Caco-2 (cell line): ENCODE measurements around the gene BCAS3. TPM values are rescaled to one million over a fixed set of nuclear protein-coding genes. Genes with fewer than 3 reads are reported as not detected.

Experiments
- BruUV-seq: library from RNA; stranded (reverse); fragments of 400-500 nt; replicated peaks from 2 replicates; lab custom pipeline; 2021; lab: Mats Ljungman, UMichigan
- CTCF ChIA-PET: fragments of 300-600 bp; sonication (Branson Sonifier 250); formaldehyde crosslinking; loops from one replicate; lab custom pipeline; 2022; ENCODE audit warnings: antibody characterized with exemption; lab: Charles Lee
- POLR2A ChIA-PET: fragments of 300-600 bp; sonication (Branson Sonifier 250); formaldehyde crosslinking; loops from one replicate; lab custom pipeline; 2022; ENCODE audit warnings: antibody characterized with exemption; lab: Charles Lee
- DNase-seq, 2 experiments: peaks; one replicate each; pipeline versions ENCODE4 v3.0.0 to v3.0.0-alpha.2; 2020 to 2022
- H3K27me3 ChIP-seq: replicated peaks from 2 replicates; pipeline ENCODE4 v1.6.0; 2011; ENCODE audit warnings: low read length; ENCODE audit not compliant: control insufficient read depth, insufficient read depth
- H3K36me3 ChIP-seq: 2 replicates; pipeline ENCODE4 v1.5.1; 2011; ENCODE audit warnings: low read length; ENCODE audit not compliant: control insufficient read depth, insufficient read depth
- H3K4me1 ChIP-seq: fragments of 250-450 bp; sonication (Bioruptor Pico); 2 replicates; pipeline ENCODE4 v1.5.1; 2020; ENCODE audit warnings: mild to moderate bottlenecking
- H3K4me3 ChIP-seq: 2 replicates; pipeline ENCODE4 v1.5.1; 2011; ENCODE audit warnings: low read depth, mild to moderate bottlenecking, control low read depth, low read length
- H3K9me3 ChIP-seq: fragments of 250-450 bp; sonication (Bioruptor Pico); 2 replicates; pipeline ENCODE4 v1.5.1; 2020; ENCODE audit warnings: mild to moderate bottlenecking, moderate library complexity
- H3K27ac Mint-ChIP-seq: one replicate; pipeline ENCODE4 v1.8.0; 2022; ENCODE audit warnings: mixed read lengths; ENCODE audit not compliant: unreplicated experiment
- H3K27me3 Mint-ChIP-seq: one replicate; pipeline ENCODE4 v1.8.0; 2022; ENCODE audit warnings: mixed read lengths; ENCODE audit not compliant: insufficient read depth, unreplicated experiment
- H3K36me3 Mint-ChIP-seq: one replicate; pipeline ENCODE4 v1.8.0; 2022; ENCODE audit warnings: mild to moderate bottlenecking, mixed read lengths; ENCODE audit not compliant: insufficient read depth, unreplicated experiment
- H3K4me1 Mint-ChIP-seq: one replicate; pipeline ENCODE4 v1.8.0; 2022; ENCODE audit warnings: low read depth, mixed read lengths; ENCODE audit not compliant: unreplicated experiment
- H3K4me3 Mint-ChIP-seq: one replicate; pipeline ENCODE4 v1.8.0; 2022; ENCODE audit warnings: mild to moderate bottlenecking, moderate library complexity, mixed read lengths; ENCODE audit not compliant: unreplicated experiment
- H3K9me3 Mint-ChIP-seq: one replicate; pipeline ENCODE4 v1.8.0; 2022; ENCODE audit warnings: mixed read lengths; ENCODE audit not compliant: unreplicated experiment
- intact Hi-C: fragments of 100-400 bp; cut with micrococcal nuclease; formaldehyde crosslinking; loops from one replicate; pipeline ENCODE4 v1.10.0; 2022; ENCODE audit not compliant: unreplicated experiment
- total RNA-seq: library from RNA; stranded (reverse); gene quantifications from 2 replicates; pipeline ENCODE4 v1.2.3, GENCODE V29; 2022
- TF ChIP-seq, protein P1 (sequence below), 2 experiments: fragments of 200-600 bp in 1 of 2; IDR thresholded peaks; 1 replicate in 1 of 2; 2 replicates in 1 of 2; pipeline versions ENCODE4 v1.5.1 to v1.8.0; 2011 to 2022; ENCODE audit warnings: antibody characterized with exemption in 1 of 2, control low read depth in 1 of 2, inconsistent platforms in 1 of 2, low read depth in 1 of 2, low read length in 1 of 2, mild to moderate bottlenecking in 1 of 2, moderate library complexity in 1 of 2; ENCODE audit not compliant: insufficient read depth in 1 of 2, severe bottlenecking in 1 of 2, unreplicated experiment in 1 of 2

Gene BCAS3
- total RNA-seq, 1 experiment from 2014 or later: 44.1 TPM

DNA sequence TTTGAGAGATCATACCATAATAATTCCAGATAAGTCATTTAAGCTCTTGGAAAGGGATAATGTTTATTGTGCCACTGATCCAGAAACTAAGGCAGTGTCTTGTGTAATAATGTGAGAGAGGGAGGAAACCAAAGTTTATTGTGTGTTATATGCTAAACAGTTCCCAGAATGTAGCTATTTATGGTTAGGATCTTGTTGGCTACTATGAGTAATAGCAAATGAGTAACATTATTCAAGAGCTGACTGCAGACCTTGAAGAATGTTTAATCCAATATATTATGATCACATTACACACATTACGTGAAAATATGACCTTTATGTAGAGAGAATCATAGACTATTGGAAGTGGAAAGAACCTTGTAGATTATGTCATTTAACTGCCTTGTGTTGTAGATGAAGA, 139.5 kb downstream of the BCAS3 start:
- Mint-ChIP-seq H3K4me1 (no peaks in the 10 kb centered on the region), H3K36me3 (no peaks in the 10 kb centered on the region), H3K9me3 (peaks cover 14% of the 10 kb centered on the region), H3K27me3 (no peaks in the 10 kb centered on the region), H3K27ac (no peak overlapping the region), H3K4me3 (no peak overlapping the region)
- H3K9me3 ChIP-seq: peaks cover 8% of the 10 kb centered on the region; the same call in 1 of the 2 replicates
- TF ChIP-seq, protein P1, sequence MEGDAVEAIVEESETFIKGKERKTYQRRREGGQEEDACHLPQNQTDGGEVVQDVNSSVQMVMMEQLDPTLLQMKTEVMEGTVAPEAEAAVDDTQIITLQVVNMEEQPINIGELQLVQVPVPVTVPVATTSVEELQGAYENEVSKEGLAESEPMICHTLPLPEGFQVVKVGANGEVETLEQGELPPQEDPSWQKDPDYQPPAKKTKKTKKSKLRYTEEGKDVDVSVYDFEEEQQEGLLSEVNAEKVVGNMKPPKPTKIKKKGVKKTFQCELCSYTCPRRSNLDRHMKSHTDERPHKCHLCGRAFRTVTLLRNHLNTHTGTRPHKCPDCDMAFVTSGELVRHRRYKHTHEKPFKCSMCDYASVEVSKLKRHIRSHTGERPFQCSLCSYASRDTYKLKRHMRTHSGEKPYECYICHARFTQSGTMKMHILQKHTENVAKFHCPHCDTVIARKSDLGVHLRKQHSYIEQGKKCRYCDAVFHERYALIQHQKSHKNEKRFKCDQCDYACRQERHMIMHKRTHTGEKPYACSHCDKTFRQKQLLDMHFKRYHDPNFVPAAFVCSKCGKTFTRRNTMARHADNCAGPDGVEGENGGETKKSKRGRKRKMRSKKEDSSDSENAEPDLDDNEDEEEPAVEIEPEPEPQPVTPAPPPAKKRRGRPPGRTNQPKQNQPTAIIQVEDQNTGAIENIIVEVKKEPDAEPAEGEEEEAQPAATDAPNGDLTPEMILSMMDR (IDR thresholded peaks at IDR 0.05; ENCODE audit: insufficient read depth in 1 of 2, low read depth in 1 of 2, low read length in 1 of 2, severe bottlenecking in 1 of 2, unreplicated experiment in 1 of 2): no peak
- intact Hi-C loops: no loop called here
- no peaks in the 10 kb centered on the region for H3K36me3 ChIP-seq
- no peaks in the 10 kb centered on the region for H3K27me3 ChIP-seq
- no peak for DNase-seq
- no TSS peak for BruUV-seq
- ChIA-PET CTCF (no interaction called here), POLR2A (no interaction called here)
- H3K4me1 ChIP-seq: no peaks in the 10 kb centered on the region
- H3K4me3 ChIP-seq: no peak overlapping the region

DNA sequence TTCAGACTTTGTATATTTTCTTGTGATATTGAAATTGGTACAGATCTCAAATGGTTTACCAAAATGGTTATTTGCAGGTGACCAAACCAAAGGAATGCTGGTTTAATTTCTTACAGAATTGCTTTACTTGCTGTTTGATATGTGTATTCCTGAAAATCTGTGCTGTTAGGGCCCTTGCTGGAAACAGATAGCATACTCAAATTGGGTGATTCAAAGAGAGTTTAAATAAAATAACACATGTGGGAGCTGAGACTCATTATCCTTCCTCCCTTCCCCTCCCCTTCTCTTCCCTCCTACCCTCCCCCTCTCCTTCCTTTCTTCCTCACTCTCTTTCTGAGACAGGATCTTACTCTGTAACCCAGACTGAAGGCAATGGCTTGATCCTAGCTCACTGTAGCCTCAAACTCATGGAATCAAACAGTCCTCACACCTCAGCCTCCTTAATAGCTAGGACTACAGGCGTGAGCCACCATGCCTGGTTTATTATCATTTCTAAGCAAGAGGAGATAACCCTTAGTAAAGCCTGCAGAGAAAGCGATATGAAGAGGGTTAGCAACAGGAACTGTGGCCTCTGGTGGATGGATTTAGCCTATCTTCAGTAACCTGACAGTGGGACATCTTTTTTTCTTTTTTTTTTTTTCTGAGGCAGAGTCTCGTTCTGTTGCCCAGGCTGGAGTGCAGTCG, 141.9 kb downstream of the BCAS3 start:
- CTCF ChIA-PET: no interaction called here

DNA sequence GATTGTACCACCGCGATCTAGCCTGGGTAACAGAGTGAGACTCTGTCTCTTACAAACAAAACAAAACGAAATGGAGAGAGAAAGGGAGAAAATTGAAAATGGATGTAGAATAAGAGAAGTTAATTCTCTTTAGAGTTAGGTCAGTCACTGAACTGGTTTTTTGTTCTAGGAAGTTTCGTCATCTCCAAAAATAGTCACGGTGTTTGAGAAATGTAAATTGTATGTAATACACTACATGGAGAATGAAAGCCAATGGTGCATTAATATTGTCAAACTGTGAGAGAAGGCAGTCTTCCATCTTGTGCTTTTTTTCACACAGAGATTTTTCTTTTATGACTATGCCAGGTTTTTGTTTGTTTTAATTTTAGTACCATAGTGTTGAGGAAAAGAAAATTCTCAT, 145.9 kb downstream of the BCAS3 start:
- POLR2A ChIA-PET: no interaction called here
- intact Hi-C loops: no loop called here
- Histone ChIP-seq H3K9me3 (0 out of 2 replicates have a peak, but pooled peaks cover 2% of the 10 kb centered on the region), H3K36me3 (no peaks in the 10 kb centered on the region), H3K27me3 (no peaks in the 10 kb centered on the region), H3K4me3 (no peak overlapping the region), H3K4me1 (no peaks in the 10 kb centered on the region)
- CTCF ChIA-PET: no interaction called here
- DNase-seq: no peak
- Mint-ChIP-seq H3K4me3 (no peak overlapping the region), H3K9me3 (no peaks in the 10 kb centered on the region), H3K36me3 (no peaks in the 10 kb centered on the region), H3K27me3 (peaks cover 6% of the 10 kb centered on the region), H3K27ac (no peak overlapping the region), H3K4me1 (no peaks in the 10 kb centered on the region)
- TF ChIP-seq, protein P1 (IDR thresholded peaks at IDR 0.05; ENCODE audit: insufficient read depth in 1 of 2, low read depth in 1 of 2, low read length in 1 of 2, severe bottlenecking in 1 of 2, unreplicated experiment in 1 of 2): no peak
- BruUV-seq: no TSS peak

More for the DNA sequence above, 141.9 kb downstream of the BCAS3 start:
- H3K27ac Mint-ChIP-seq: no peak overlapping the region
- Histone ChIP-seq H3K27me3 (no peaks in the 10 kb centered on the region), H3K4me1 (no peaks in the 10 kb centered on the region), H3K4me3 (no peak overlapping the region), H3K9me3 (peaks cover 5% of the 10 kb centered on the region; the same call in 1 of the 2 replicates), H3K36me3 (no peaks in the 10 kb centered on the region)
- no peak overlapping the region for H3K4me3 Mint-ChIP-seq
- no peaks in the 10 kb centered on the region for H3K9me3 Mint-ChIP-seq
- POLR2A ChIA-PET: no interaction called here
- TF ChIP-seq, protein P1 (IDR thresholded peaks at IDR 0.05; ENCODE audit: insufficient read depth in 1 of 2, low read depth in 1 of 2, low read length in 1 of 2, severe bottlenecking in 1 of 2, unreplicated experiment in 1 of 2): no peak
- H3K4me1 Mint-ChIP-seq: no peaks in the 10 kb centered on the region
- no peak for DNase-seq
- H3K36me3 Mint-ChIP-seq: no peaks in the 10 kb centered on the region
- no TSS peak for BruUV-seq
- intact Hi-C loops: no loop called here
- peaks cover 6% of the 10 kb centered on the region for H3K27me3 Mint-ChIP-seq
